Activated gamma-delta T cell treated with anti-CD3 and anti-CD28 coated beads, Interleukin-2, amount 50 U/mL, for 16 hours (primary cell): ENCODE measurements around the gene HOXD1.

Experiments
- DNase-seq: peaks from one replicate; pipeline ENCODE4 v3.0.0-alpha.2; 2020; ENCODE audit warnings: low read depth

The HOXD1 gene

DNA sequence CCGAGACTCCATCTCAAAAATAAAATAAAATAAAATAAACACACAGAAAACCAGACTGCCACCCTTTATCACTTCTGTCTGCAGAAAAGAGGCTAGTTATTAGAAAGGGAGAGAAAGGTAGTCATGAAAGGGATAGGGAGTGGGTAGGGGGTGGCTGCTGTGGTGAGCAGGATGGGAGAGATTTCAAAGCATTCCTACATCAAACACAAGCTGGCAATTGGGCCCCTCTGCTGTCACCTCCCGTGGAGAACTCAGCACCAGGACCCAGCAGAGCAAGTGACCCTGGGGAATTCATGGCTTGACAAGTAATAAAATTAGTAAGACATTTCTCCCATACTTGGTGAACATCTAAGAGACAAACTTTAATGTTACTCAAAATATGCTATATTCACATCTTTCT lies 3.7 kb upstream of the HOXD1 start:
- DNase-seq: no peak

DNA sequence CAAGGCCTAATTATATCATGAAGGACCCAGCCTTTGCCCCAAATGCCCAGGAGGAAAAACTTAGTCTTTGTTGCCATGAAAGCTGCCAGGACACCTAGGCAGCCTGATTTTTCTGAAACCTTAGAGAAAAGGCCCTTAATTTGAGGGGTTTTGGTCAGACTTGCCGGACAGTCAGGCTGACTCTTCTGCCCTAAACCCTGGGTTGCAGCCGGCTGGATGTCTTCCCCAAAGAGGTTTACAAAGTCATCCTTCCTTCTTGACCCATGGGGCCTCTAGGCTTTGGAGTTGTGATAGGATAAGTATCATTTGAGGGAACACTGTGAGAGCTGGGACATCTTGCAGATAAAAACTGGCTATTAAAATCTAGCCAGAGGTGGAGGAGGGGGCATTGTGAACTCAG lies 2.4 kb upstream of the HOXD1 start:
- DNase-seq: no peak

DNA sequence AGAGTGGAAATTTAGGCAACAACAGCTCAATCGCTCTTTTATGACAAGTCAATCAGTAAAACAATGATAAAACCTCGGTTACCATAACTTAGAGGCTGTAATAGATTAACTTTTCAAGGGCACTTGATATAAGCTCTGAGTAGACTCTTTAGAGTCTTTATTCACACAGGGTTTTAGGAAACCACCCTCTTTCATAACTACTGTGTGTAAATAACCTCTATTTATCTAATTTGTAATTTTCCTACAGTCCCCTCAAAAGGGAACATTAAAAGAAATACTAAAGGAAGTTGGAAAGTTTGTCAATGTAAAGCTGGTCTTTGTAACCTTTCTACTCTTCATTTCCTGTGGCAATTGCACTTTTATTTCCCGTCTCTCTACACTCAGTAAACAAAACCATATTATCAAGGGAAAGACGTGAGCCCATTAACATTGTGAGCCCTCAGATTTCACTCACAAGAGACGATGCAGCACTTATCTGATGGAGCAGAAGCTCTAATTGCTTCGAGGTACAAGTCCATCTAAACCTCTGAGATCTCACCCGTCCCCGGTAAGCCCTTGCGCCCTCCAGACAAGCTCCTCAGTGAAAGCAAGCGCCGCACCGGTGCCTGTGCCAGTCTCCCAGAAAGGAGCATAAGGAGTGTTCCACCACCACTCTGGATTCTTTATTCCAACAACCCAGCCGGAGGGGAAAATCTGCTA lies 1.1 kb upstream of the HOXD1 start:
- DNase-seq: no peak

DNA sequence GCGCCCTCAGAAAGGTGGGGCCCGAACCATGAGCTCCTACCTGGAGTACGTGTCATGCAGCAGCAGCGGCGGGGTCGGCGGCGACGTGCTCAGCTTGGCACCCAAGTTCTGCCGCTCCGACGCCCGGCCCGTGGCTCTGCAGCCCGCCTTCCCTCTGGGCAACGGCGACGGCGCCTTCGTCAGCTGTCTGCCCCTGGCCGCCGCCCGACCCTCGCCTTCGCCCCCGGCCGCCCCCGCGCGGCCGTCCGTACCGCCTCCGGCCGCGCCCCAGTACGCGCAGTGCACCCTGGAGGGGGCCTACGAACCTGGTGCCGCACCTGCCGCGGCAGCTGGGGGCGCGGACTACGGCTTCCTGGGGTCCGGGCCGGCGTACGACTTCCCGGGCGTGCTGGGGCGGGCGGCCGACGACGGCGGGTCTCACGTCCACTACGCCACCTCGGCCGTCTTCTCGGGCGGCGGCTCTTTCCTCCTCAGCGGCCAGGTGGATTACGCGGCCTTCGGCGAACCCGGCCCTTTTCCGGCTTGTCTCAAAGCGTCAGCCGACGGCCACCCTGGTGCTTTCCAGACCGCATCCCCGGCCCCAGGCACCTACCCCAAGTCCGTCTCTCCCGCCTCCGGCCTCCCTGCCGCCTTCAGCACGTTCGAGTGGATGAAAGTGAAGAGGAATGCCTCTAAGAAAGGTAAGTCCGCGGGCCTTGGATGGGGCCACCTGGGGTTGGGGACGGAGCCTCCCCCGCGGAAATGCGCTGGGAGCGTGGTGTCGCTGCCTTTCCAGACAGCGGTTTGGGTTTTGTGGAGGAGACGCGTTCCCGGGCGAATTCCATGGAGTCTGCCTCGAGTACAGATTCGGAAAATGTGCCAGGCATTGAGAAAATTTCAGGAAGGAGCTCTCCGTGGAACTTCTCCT lies 559 bp downstream of the HOXD1 start:
- no peak for DNase-seq

DNA sequence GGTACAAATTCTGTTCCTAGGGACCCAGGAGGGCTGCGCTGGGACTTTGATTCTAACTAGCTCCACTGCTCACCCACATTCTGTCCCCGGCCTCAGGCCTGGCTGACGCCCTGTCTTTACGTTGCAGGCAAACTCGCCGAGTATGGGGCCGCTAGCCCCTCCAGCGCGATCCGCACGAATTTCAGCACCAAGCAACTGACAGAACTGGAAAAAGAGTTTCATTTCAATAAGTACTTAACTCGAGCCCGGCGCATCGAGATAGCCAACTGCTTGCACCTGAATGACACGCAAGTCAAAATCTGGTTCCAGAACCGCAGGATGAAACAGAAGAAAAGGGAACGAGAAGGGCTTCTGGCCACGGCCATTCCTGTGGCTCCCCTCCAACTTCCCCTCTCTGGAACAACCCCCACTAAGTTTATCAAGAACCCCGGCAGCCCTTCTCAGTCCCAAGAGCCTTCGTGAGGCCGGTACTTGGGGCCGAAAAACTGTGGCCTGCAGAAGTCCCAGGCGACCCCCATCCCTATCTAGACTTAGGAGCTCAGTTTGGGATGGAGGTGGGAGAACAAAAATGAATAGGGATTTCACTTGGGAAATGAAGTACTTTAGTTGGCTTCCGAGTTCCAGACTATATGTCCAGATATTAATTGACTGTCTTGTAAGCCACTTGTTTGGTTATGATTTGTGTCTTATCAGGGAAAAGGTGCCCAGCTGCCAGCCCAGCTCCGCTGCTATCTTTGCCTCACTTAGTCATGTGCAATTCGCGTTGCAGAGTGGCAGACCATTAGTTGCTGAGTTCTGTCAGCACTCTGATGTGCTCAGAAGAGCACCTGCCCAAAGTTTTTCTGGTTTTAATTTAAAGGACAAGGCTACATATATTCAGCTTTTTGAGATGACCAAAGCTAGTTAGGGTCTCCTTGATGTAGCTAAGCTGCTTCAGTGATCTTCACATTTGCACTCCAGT lies 1.5 kb downstream of the HOXD1 start:
- DNase-seq: no peak

DNA sequence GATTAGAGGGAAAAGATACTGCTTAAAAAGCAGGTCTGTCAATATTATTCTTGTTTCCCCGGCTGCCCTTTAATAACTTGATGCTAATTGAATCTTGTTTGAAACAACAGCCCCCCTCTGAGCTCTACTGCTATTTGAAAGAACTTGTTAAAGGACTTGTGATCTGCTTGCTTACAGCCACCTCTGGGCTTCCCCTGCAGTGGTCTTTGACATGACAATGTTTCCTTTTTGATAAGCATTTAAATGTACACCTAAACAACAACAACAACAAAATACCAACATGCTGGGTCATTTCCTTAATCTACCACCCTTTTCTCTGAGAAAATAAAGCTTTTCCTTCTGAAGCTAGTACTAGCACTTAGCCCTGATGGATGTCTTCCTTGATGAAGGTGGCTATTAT lies 3.9 kb downstream of the HOXD1 start:
- DNase-seq: no peak

DNA sequence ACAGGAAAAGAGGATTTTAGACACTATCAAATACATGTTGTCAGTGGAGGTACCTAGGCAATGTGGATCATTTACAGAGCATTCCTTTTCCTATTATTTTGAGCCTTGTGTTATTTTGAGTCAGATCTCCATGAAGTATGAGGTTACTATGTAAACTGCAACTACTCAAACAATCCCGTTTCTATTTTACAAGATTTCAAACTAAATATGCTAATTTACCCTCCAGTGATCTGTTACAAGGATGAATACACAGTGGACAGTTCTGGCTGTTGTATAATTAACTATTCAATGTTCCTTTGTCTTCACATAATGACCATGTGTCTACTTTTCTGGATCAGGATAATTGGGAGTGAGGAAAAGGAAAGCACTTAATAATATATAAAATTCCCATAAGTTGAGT lies 4.6 kb downstream of the HOXD1 start:
- no peak for DNase-seq

DNA sequence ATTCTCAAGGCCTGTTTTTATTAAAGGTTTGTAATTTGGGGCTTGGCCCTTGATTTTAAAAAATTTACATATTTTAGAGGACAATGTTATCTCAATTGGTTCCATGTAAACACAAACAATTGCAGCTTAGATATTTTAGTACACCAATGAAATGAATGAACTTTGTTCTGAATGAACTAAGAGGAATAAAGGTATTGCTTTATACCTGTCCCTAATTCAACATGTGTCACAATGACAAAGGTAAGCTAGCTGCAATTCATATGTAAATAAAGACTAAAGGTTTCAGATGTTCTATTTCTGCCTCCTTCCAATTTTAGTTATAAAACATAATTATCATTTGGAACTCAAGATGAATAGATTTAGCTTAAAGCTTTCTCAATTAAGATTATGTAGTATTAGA lies 11.4 kb downstream of the HOXD1 start:
- no peak for DNase-seq

DNA sequence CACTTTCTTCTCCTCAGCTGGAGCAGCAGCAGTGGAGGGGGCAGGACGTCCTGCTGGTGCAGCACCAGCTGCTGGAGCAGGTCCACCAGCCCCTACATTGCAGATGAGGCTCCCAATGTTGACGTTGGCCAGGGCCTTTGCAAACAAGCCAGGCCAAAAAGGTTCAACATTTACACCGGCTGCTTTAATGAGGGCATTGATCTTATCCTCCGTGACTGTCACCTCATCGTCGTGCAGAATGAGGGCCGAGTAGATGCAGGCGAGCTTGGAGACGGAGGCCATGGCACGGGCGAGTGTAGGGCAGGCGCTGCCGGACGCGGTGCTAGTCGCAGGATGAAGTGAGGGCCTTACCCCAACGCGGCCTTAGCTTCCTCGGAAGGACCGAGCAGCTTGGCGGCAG lies 12.5 kb downstream of the HOXD1 start:
- DNase-seq: no peak

DNA sequence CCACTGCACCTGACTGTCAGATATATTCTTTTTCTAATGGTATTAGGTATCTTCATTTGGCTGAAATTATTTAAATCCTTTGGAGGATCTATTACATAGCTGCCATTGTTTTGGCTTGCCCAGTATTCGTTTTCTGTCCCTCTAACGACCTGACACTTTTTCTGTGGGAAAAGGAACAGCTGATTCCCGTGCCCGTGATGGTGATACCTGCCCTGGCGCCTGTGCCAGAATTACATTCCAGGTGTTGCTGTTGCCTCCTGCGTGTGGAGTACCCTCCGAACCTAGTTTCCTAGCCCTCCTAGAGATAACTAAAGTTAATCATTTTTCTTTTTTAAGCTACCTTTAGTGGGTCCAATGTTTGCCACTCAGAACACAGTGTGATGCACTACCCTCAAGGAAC lies 14.0 kb downstream of the HOXD1 start:
- no peak for DNase-seq

DNA sequence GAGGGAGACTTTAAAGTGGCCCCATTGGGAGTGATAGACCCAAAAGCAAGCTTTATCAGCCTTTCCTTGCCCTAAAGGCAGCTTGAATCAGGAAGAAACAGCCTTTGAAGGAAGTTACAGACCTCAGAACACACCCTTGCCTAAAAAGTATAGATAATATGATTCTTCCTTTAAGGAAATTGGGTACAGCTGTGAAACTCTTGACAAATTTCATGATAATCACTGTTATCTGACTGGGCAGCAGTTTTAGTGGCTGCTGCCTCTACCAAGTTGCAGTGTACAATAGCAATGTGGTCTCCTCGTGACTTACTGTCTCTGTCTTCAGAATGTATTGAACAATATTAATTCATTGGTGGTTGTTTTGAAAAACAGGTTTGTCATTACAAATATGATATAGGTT lies 16.7 kb downstream of the HOXD1 start:
- no peak for DNase-seq

DNA sequence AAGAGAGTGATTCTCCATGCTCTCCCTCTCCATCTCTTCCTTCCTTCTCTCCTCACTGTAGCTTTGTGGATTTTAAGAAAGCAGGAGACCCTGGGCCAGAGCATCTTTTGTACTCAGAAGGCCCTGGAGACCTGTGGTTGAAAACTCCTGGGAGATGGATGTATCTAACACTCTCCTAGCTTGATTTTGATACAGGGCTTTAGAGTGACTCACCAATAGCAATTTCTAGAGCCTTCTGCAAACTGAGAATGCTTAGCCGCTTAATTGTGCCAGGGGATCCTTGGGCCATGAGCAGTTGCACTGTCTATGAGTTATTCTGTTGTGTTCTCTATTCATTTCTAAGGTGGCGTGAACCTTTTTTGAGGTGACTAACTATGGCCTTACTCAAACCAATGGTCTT lies 17.7 kb downstream of the HOXD1 start:
- DNase-seq: no peak

DNA sequence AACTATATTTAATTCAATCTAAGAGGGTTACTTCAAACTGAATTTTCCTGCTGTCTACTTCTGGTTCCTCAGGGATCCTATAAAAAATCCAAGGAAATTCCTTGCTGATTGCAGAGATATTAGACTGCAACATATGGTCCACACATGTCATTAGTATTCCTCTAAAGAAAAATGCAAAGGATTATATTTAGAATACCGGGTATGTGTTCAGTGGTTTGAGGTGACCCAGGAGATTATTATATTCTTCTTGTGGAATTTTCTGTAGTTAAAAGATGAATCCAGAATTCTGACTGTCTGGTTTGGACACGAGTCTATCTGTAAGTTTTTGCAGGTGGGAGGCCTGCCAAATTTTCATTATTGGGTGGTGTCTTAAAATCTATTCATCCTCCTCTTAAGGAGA lies 18.2 kb downstream of the HOXD1 start:
- no peak for DNase-seq

DNA sequence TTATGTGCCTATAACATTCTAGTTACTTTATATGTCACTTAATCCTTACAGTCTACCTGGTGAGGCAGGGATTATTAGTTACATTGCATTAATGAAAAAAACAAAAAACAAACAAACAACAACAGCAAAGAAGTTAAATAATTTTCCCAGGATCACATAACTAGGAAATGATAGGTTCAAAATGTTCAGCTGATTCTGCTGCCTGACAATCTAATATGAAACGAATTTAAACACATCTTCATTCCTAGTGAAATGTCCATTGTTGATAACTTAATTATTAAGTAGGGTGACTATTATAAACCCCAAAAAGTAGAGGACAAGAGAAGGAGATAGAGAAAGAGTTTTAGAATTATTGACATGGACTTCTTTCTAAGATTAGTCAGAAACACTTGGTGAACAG lies 22.6 kb downstream of the HOXD1 start:
- no peak for DNase-seq

DNA sequence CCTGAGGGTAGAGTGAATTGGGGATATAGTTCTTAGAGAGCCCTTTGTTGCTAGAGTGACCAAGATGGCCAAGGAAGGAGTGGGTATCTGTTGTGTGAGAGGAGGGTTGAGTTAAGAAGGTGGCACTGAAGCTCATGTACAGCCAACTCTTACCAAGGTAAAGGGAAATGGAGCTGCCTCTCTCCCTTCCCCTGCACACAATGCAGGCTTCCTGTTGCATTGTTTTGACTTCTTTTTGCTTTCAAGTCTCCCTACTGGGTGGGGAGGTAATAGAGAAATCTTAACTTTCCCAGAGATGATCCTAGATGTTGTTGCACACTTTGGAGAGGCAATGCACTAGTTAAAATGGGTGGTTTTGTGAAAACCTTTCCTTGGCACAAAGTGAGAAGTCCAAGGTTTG lies 23.8 kb downstream of the HOXD1 start:
- DNase-seq: no peak

DNA sequence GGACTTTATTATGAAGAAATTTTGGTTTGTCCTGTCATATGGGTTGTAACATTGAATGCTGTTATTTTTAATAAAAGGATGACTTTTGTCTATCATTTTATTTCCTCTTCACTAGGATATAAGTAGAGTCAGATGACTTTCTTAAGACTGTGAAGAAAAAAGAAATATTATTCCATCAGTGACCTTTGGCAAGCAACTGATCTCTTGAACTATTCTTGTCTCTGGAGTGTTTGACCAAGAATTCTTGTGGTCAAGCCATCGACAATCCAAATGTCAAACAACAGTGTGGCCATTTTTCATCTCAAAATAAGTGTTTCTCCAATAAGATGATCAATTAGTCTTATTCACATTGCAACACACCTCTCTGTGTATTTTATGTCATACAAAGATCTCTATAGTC lies 24.9 kb downstream of the HOXD1 start:
- no peak for DNase-seq

DNA sequence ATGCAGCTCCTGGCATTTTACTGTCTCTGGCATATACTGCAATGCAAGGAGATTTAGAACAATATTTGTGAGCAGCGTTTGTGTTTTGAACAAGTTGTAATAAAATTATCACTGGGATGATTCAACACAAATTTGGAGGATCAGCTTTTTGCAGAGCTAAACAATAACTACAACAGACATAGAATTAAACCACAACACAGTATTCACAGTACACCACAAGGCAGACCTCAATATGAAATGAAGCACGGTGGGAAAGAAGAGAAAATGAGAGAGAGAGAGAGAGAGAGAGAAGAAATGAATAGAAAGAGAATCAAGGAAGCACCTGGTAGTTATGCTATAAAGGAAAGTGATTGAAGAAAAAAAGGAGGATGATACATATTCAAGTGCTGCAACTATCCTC lies 39.4 kb downstream of the HOXD1 start:
- no peak for DNase-seq

DNA sequence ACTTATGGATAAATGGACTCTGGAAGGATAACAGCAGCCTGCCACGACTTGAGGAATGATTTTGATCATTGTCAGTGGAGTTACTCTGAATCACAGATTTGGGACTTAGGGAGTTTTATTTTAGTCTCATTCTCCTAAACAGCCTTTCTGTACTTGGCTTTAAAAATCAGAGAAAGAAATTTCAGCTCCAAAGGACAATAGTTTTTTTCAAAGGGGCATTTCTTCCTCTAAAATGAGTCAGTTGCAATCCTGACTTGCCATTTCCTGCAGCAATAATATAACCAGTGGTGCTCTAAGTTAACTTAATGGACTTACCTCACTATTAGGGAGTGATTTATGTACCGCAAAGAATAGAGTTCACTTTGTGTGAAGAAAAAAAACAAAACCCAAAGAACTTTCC lies 45.7 kb downstream of the HOXD1 start:
- DNase-seq: no peak

DNA sequence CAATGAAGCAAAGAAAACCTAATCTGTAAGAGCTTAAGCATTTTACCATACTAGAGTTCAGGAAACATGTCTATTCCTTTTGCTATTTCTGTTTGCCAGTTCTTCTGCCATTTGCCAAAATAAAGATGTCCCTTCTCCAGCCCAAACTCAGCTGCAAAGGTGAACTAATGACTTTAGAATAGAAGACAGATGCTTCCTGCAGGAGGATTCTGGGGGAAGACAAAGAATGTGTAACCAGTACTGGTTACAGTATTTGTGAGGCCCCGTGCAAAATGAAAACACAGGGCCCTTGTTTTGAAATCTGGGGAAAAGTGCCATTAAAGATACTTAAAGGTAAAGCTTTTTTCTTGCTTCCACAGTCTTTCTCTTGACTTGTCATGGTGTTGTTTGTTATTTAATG lies 46.5 kb downstream of the HOXD1 start:
- no peak for DNase-seq

DNA sequence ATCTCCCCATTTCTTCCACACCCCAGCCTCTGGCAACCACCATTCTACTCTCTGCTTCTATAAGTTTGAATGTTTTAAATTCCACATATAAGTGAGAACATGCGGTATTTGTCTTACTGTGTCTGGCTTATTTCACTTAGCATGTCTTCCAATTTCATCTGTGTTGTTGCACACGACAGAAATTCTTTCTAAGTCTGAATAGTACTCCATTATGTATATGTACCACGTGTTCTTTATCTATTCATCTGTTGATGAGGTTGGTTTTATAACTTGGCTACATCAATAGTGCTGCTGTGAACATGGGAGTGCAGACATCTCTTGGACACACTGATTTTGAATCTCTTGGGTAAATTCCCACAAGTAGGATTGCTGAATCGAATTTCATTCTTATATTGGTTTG lies 49.0 kb downstream of the HOXD1 start:
- DNase-seq: no peak

DNA sequence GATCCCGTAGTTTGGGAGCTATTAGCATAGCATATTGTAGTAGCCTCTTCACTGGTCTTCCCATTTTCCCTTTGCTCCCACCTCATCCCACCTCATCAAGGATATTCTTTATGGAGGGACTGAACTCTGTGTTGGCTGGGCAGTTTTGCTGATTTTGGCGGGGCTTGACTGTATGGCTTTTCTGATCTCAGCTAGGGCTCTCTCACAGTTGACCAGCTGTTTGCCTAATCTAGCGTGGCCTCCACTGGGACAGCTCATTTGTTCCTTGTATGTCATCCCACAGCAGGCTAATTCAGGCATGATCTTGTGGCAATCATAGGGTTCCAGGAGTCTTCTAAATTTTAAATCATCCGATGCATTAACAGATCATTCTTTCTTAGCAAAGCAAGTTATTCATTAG lies 50.6 kb downstream of the HOXD1 start:
- no peak for DNase-seq

DNA sequence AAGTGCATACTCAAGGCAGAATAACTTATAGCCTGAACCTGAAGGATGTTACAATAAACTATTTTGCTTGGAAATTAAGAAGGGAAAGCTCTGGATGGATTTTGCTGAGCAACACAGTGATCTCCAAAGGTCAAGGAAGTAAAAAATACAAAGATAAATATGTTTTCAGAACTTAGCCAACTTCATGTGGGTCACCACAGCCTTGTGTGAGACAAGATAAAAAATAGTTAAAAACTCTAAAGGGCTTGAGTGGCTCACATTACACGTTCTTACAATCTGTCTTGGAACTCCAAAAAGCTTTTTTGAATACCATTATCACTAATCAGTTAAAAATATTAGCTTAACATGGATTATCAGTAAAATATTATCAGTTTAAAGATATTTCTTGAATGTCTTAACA lies 51.8 kb downstream of the HOXD1 start:
- no peak for DNase-seq
